GM23248 (cell line): ENCODE data around the gene CRYBG1. TPM values are rescaled to one million over a fixed set of nuclear protein-coding genes. Genes with fewer than 3 reads are reported as not detected.

Experiments used
- DNase-seq: peaks from one replicate; pipeline ENCODE4 v3.0.0-alpha.2; 2015
- H2AFZ ChIP-seq: fragments of 200-600 bp; sonication (generic); 2 replicates; pipeline ENCODE4 v1.6.1; 2016; ENCODE audit warnings: antibody characterized with exemption
- H3F3A ChIP-seq: fragments of 200-600 bp; sonication (generic); 2 replicates; pipeline ENCODE4 v1.6.1; 2016; ENCODE audit warnings: mild to moderate bottlenecking, antibody characterized with exemption, mixed run types; ENCODE audit not compliant: insufficient read depth
- H3K27ac ChIP-seq: fragments of 200-600 bp; sonication (generic); 2 replicates; pipeline ENCODE4 v1.5.1; 2016; ENCODE audit warnings: mild to moderate bottlenecking
- H3K27me3 ChIP-seq: fragments of 200-600 bp; sonication (generic); replicated peaks from 2 replicates; pipeline ENCODE4 v1.6.1; 2016; ENCODE audit warnings: mild to moderate bottlenecking; ENCODE audit not compliant: insufficient read depth
- H3K36me3 ChIP-seq: fragments of 200-600 bp; sonication (generic); 2 replicates; pipeline ENCODE4 v1.6.1; 2016; ENCODE audit warnings: low read depth, mild to moderate bottlenecking
- H3K4me1 ChIP-seq: fragments of 200-600 bp; sonication (generic); 2 replicates; pipeline ENCODE4 v1.6.1; 2016; ENCODE audit warnings: mild to moderate bottlenecking; ENCODE audit not compliant: insufficient read depth
- H3K4me2 ChIP-seq: fragments of 200-600 bp; sonication (generic); one replicate; pipeline ENCODE4 v1.6.1; 2016; ENCODE audit warnings: mild to moderate bottlenecking; ENCODE audit not compliant: unreplicated experiment
- H3K4me3 ChIP-seq: fragments of 200-600 bp; sonication (generic); 2 replicates; pipeline ENCODE4 v1.5.1; 2016; ENCODE audit warnings: mild to moderate bottlenecking
- H3K79me2 ChIP-seq: fragments of 200-600 bp; sonication (generic); 2 replicates; pipeline ENCODE4 v1.6.1; 2016; ENCODE audit warnings: mild to moderate bottlenecking; ENCODE audit not compliant: insufficient read depth
- H3K9ac ChIP-seq: fragments of 200-600 bp; sonication (generic); 2 replicates; pipeline ENCODE4 v1.6.1; 2016; ENCODE audit warnings: mild to moderate bottlenecking
- H3K9me2 ChIP-seq: fragments of 200-600 bp; sonication (generic); 2 replicates; pipeline ENCODE4 v1.6.1; 2016; ENCODE audit warnings: mixed run types, mild to moderate bottlenecking, moderate library complexity; ENCODE audit not compliant: insufficient read depth
- H3K9me3 ChIP-seq: fragments of 200-600 bp; sonication (generic); one replicate; pipeline ENCODE4 v1.6.1; 2017; ENCODE audit warnings: low read depth
- H4K20me1 ChIP-seq: fragments of 200-600 bp; sonication (generic); 2 replicates; pipeline ENCODE4 v1.6.0; 2016; ENCODE audit not compliant: insufficient read depth
- EZH2 ChIP-seq: fragments of 200-600 bp; sonication (generic); IDR thresholded peaks from 2 replicates; pipeline ENCODE4 v1.6.1; 2018; ENCODE audit warnings: antibody characterized with exemption, mild to moderate bottlenecking; ENCODE audit not compliant: insufficient read depth, poor library complexity, severe bottlenecking
- EZH2phosphoT487 ChIP-seq: fragments of 200-600 bp; sonication (generic); IDR thresholded peaks from 2 replicates; pipeline ENCODE4 v1.6.1; 2018; ENCODE audit warnings: antibody characterized with exemption, moderate library complexity, mild to moderate bottlenecking, low read depth; ENCODE audit not compliant: insufficient read depth
- WGBS, 2 experiments: methylation state at CpG; one replicate each; pipeline ENCODE4 v1.1.6; 2015 to 2017; ENCODE audit warnings: low lambda C conversion rate in 2 of 2, low coverage in 1 of 2; ENCODE audit errors: missing lambda C conversion rate in 2 of 2; 5-methylcytosine and 5-hydroxymethylcytosine counted together
- in situ Hi-C: fragments of 300-500 bp; cut with MboI; formaldehyde crosslinking; loops from 2 replicates; pipeline ENCODE4 v1.15.0; 2020
- polyA plus RNA-seq: library from polyadenylated mRNA; unstranded; fragments of >200 nt; fragmentation: Nextera tagmentation; extraction: Ambion mirVana; gene quantifications from 2 replicates; pipeline ENCODE4 v1.2.1, GENCODE V29; 2016
- total RNA-seq: library from RNA; depleted of rRNA; stranded (reverse); fragments of >200 nt; shearing (Covaris generic); gene quantifications from 2 replicates; pipeline ENCODE4 v1.2.3, GENCODE V29; 2014

Gene CRYBG1
- total and polyA plus RNA-seq, 2 experiments from 2014 or later, result 1.9 to 8.4 TPM

- Histone ChIP-seq H3K79me2 (peaks cover 20% of the 10 kb centered on the region), H3K4me1 (peaks cover 32% of the 10 kb centered on the region), H2AFZ (no peak overlapping the region), H3K9me2 (no peaks in the 10 kb centered on the region), H3K4me3 (no peak overlapping the region), H3K27ac (no peak overlapping the region), H3K36me3 (no peaks in the 10 kb centered on the region), H3K9me3 (no peaks in the 10 kb centered on the region), H3K27me3 (no peaks in the 10 kb centered on the region), H3K4me2 (no peak overlapping the region), H3K9ac (no peak overlapping the region), H3F3A (peaks cover 48% of the 10 kb centered on the region), H4K20me1 (no peaks in the 10 kb centered on the region)
- WGBS, 2 experiments, result 72 to 75% methylated on average over 4 of the region's 4 CpGs
- TF ChIP-seq EZH2phosphoT487, result no peak
- TF ChIP-seq EZH2, result no peak
- no peak for DNase-seq
- in situ Hi-C loops, result no loop called here
These were observed 156.1 kb downstream of the CRYBG1 start for GRCh38 chr6:106516616-106517015.

GRCh38 chr6:106517706-106518105 lies 157.2 kb downstream of the CRYBG1 start:
- DNase-seq, result no peak
- Histone ChIP-seq H3K79me2 (peaks cover 20% of the 10 kb centered on the region), H2AFZ (no peak overlapping the region), H3K4me2 (no peak overlapping the region), H3K27ac (no peak overlapping the region), H3K36me3 (no peaks in the 10 kb centered on the region), H3K9me2 (no peaks in the 10 kb centered on the region), H3K4me3 (no peak overlapping the region), H4K20me1 (no peaks in the 10 kb centered on the region), H3F3A (peaks cover 46% of the 10 kb centered on the region), H3K9ac (no peak overlapping the region), H3K4me1 (peaks cover 32% of the 10 kb centered on the region), H3K9me3 (no peaks in the 10 kb centered on the region), H3K27me3 (no peaks in the 10 kb centered on the region)
- in situ Hi-C loops, result no loop called here
- TF ChIP-seq EZH2 (no peak), EZH2phosphoT487 (no peak)
- WGBS, 2 experiments, result 89 to 97% methylated on average over 2 of the region's 2 CpGs

- Histone ChIP-seq H3K4me3 (peak overlapping the region; percentile 64), H2AFZ (peak overlapping the region; percentile 77), H3K36me3 (no peaks in the 10 kb centered on the region), H3K9me3 (no peaks in the 10 kb centered on the region), H3F3A (peaks cover 35% of the 10 kb centered on the region), H3K79me2 (peaks cover 20% of the 10 kb centered on the region), H3K9ac (peak overlapping the region; percentile 72), H4K20me1 (no peaks in the 10 kb centered on the region), H3K27me3 (no peaks in the 10 kb centered on the region), H3K4me1 (peaks cover 23% of the 10 kb centered on the region), H3K27ac (peak overlapping the region; percentile 89), H3K4me2 (peak overlapping the region; percentile 89), H3K9me2 (no peaks in the 10 kb centered on the region)
- no peak for DNase-seq
- 89 to 95% methylated on average over 3 of the region's 3 CpGs for WGBS, 2 experiments
- in situ Hi-C loops, result no loop called here
- TF ChIP-seq EZH2phosphoT487, result no peak
These were observed 158.2 kb downstream of the CRYBG1 start for GRCh38 chr6:106518748-106519147.

- H3K27me3 ChIP-seq, result no peaks in the 10 kb centered on the region
- peak overlapping the region; percentile 89 for H3K27ac ChIP-seq
- WGBS, 2 experiments, result 39 to 42% methylated on average over 14 of the region's 14 CpGs
- peak overlapping the region; percentile 89 for H3K4me2 ChIP-seq
- H3K4me1 ChIP-seq, result peaks cover 21% of the 10 kb centered on the region
- H2AFZ ChIP-seq, result peak overlapping the region; percentile 77
- H3K9me2 ChIP-seq, result no peaks in the 10 kb centered on the region
- H3K36me3 ChIP-seq, result no peaks in the 10 kb centered on the region
- in situ Hi-C loops, result no loop called here
- no peak for TF ChIP-seq EZH2phosphoT487
- no peak for TF ChIP-seq EZH2
- H3K79me2 ChIP-seq, result peaks cover 19% of the 10 kb centered on the region
- H3K4me3 ChIP-seq, result peak overlapping the region; percentile 64
- H4K20me1 ChIP-seq, result no peaks in the 10 kb centered on the region
- H3F3A ChIP-seq, result peaks cover 31% of the 10 kb centered on the region
- no peaks in the 10 kb centered on the region for H3K9me3 ChIP-seq
- peak; percentile 98 for DNase-seq
- H3K9ac ChIP-seq, result peak overlapping the region; percentile 72
These were observed 159.2 kb downstream of the CRYBG1 start for GRCh38 chr6:106519460-106520394.
